H1 (cell line): ENCODE results near the gene GBX1.

Source experiments
- BACH1 ChIP-seq: IDR thresholded peaks from 2 replicates; pipeline ENCODE4 v1.6.1; 2012; ENCODE audit warnings: low read length, improper control_type of control experiment
- CBX8 ChIP-seq: fragments of 300-800, 300-1000 bp; sonication (generic); IDR thresholded peaks from 2 replicates; pipeline ENCODE4 v1.7.1; 2016; ENCODE audit warnings: low read depth, low read length, borderline replicate concordance
- CHD1 ChIP-seq: IDR thresholded peaks from 2 replicates; pipeline ENCODE4 v1.6.1; 2012; ENCODE audit warnings: low read depth, low read length, improper control_type of control experiment
- CHD2 ChIP-seq: IDR thresholded peaks from 2 replicates; pipeline ENCODE4 v1.6.1; 2012; ENCODE audit warnings: low read length, improper control_type of control experiment
- CREB1 ChIP-seq: IDR thresholded peaks from 2 replicates; pipeline ENCODE4 v1.6.1; 2012; ENCODE audit warnings: inconsistent platforms
- CTCF ChIP-seq, 3 experiments: IDR thresholded peaks; 1 replicate in 2 of 3; 2 replicates in 1 of 3; pipeline versions ENCODE4 v1.5.1 to v1.6.1; 2011; ENCODE audit warnings: low read length in 3 of 3, mild to moderate bottlenecking in 3 of 3, inconsistent platforms in 2 of 3, low read depth in 1 of 3, moderate library complexity in 1 of 3; ENCODE audit not compliant: insufficient read depth in 1 of 3; ENCODE audit errors: control extremely low read depth in 1 of 3
- EP300 ChIP-seq, 2 experiments: IDR thresholded peaks; 1 replicate in 1 of 2; 2 replicates in 1 of 2; pipeline ENCODE4 v1.6.1; 2011 to 2012; ENCODE audit warnings: low read depth in 2 of 2, low read length in 2 of 2, mild to moderate bottlenecking in 2 of 2, borderline replicate concordance in 1 of 2, inconsistent platforms in 1 of 2, moderate library complexity in 1 of 2
- HDAC6 ChIP-seq: IDR thresholded peaks from one replicate; pipeline ENCODE4 v1.7.1; 2012; ENCODE audit warnings: low read depth, mild to moderate bottlenecking, inconsistent platforms, low read length, moderate library complexity
- JUND ChIP-seq: IDR thresholded peaks from 2 replicates; pipeline ENCODE4 v1.6.1; 2011; ENCODE audit warnings: mild to moderate bottlenecking, improper control_type of control experiment, low read length
- RAD21 ChIP-seq, 2 experiments: IDR thresholded peaks in 1 of 2; conservative IDR thresholded peaks in 1 of 2; 2 replicates each; pipeline ENCODE4 v1.6.1; 2011; ENCODE audit warnings: low read depth in 2 of 2, low read length in 2 of 2, improper control_type of control experiment in 1 of 2, inconsistent platforms in 1 of 2, mild to moderate bottlenecking in 1 of 2, moderate library complexity in 1 of 2
- SAP30 ChIP-seq: fragments of 300-600 bp; sonication (generic); IDR thresholded peaks from 2 replicates; pipeline ENCODE4 v1.7.1; 2012; ENCODE audit warnings: low read length, moderate library complexity, mild to moderate bottlenecking, inconsistent platforms; ENCODE audit not compliant: insufficient read depth, insufficient replicate concordance
- TF ChIP-seq, protein P1 (sequence below): IDR thresholded peaks from 2 replicates; pipeline ENCODE4 v1.6.1; 2012; ENCODE audit warnings: low read length, inconsistent platforms
- TF ChIP-seq, protein P2 (sequence below): IDR thresholded peaks from 2 replicates; pipeline ENCODE4 v1.6.1; 2012; ENCODE audit warnings: inconsistent platforms

- no peak for TF ChIP-seq SAP30
- TF ChIP-seq CTCF (IDR thresholded peaks at IDR 0.05; ENCODE audit: control extremely low read depth in 1 of 3, insufficient read depth in 1 of 3, low read depth in 1 of 3, low read length in 3 of 3): peak in 1 of 3 experiments; percentile 0; a peak in 1 of 4 replicates
- no peak for TF ChIP-seq CHD2
- no peak for TF ChIP-seq BACH1
- no peak; a peak in 1 of 4 replicates for TF ChIP-seq RAD21 (IDR thresholded peaks at IDR 0.05 in 1 of 2, conservative IDR thresholded peaks at IDR 0.05 in 1 of 2; ENCODE audit: low read depth in 2 of 2, low read length in 2 of 2)
- no peak for TF ChIP-seq EP300 (IDR thresholded peaks at IDR 0.05; ENCODE audit: borderline replicate concordance in 1 of 2, low read depth in 2 of 2, low read length in 2 of 2)
- TF ChIP-seq JUND: no peak
- TF ChIP-seq CHD1: no peak
- TF ChIP-seq, protein P1, sequence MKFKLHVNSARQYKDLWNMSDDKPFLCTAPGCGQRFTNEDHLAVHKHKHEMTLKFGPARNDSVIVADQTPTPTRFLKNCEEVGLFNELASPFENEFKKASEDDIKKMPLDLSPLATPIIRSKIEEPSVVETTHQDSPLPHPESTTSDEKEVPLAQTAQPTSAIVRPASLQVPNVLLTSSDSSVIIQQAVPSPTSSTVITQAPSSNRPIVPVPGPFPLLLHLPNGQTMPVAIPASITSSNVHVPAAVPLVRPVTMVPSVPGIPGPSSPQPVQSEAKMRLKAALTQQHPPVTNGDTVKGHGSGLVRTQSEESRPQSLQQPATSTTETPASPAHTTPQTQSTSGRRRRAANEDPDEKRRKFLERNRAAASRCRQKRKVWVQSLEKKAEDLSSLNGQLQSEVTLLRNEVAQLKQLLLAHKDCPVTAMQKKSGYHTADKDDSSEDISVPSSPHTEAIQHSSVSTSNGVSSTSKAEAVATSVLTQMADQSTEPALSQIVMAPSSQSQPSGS: no peak
- TF ChIP-seq, protein P2, sequence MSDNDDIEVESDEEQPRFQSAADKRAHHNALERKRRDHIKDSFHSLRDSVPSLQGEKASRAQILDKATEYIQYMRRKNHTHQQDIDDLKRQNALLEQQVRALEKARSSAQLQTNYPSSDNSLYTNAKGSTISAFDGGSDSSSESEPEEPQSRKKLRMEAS: no peak
- TF ChIP-seq CBX8: no peak
- TF ChIP-seq CREB1: no peak
- no peak for TF ChIP-seq HDAC6
Measured at GRCh38 chr7:151115121-151115835, 52.2 kb downstream of the GBX1 start.
